ENCODE results near the gene PCGF3.

- TF ChIP-seq CTCF (IDR thresholded peaks at IDR 0.05 in 2 of 3, conservative IDR thresholded peaks at IDR 0.05 in 1 of 3; ENCODE audit: borderline replicate concordance in 1 of 3, insufficient read depth in 1 of 3, low read depth in 2 of 3, low read length in 2 of 3) (no peak), EZH2phosphoT487 (IDR thresholded peaks at IDR 0.05; ENCODE audit: borderline replicate concordance) (no peak), POLR2AphosphoS5 (IDR thresholded peaks at IDR 0.05; ENCODE audit: low read depth, low read length) (no peak), SRF (IDR thresholded peaks at IDR 0.05; ENCODE audit: low read depth) (no peak)
These were observed 112.7 kb downstream of the PCGF3 start for GRCh38 chr4:818106-818921.
